GM18868 (cell line): ENCODE data around the gene DLGAP1.

Source experiments
- ATAC-seq: cut with Tn5 transposase; IDR thresholded peaks from one replicate; pipeline ENCODE4 v1.9.1; 2021; ENCODE audit warnings: mild to moderate bottlenecking, moderate library complexity; ENCODE audit not compliant: unreplicated experiment

Gene DLGAP1

GRCh38 chr18:3728704-3729437, 726.2 kb downstream of the DLGAP1 start:
- ATAC-seq: no peak

GRCh38 chr18:3727274-3727673, 727.8 kb downstream of the DLGAP1 start:
- ATAC-seq: no peak

- ATAC-seq: no peak
Measured at GRCh38 chr18:3726238-3726951, 728.7 kb downstream of the DLGAP1 start.

DNA sequence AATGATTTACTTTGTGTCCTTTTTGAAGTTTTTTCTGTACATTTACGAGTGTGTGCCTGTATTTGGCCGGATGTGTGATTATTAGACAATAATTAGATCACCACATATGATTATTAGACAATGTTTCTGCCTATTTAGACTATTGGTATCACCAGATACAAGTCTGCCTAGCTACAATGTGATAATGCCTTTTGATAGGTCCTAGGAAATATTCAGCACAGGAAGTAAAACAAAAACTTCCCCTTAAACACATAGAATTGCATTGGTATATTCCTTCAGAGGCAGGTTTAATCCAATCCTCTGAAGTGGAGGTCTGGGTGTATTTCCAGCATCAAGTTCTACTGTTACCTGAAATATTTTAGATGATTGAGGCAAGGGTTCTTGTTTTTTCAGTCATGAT, 730.0 kb downstream of the DLGAP1 start:
- no peak for ATAC-seq

DNA sequence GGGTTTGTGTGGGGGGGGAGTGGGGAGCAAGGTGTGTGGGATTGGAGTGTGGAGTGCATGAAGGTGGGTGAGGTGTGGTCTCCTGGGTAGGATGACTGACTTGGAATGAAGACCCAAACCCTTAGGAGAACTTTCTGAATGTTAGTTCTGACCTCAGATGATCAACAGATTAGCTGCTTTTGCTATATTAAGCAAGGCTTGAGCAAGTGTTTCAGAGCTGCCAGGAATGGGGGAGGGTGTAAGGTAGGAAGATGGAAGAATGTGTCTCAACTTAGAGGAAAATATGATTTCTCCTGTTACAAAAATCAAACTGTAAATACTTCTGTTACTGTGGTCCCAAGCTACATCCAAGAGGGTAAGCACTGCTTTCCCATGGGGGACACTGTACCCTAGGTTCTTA, 731.6 kb downstream of the DLGAP1 start:
- ATAC-seq: no peak

DNA sequence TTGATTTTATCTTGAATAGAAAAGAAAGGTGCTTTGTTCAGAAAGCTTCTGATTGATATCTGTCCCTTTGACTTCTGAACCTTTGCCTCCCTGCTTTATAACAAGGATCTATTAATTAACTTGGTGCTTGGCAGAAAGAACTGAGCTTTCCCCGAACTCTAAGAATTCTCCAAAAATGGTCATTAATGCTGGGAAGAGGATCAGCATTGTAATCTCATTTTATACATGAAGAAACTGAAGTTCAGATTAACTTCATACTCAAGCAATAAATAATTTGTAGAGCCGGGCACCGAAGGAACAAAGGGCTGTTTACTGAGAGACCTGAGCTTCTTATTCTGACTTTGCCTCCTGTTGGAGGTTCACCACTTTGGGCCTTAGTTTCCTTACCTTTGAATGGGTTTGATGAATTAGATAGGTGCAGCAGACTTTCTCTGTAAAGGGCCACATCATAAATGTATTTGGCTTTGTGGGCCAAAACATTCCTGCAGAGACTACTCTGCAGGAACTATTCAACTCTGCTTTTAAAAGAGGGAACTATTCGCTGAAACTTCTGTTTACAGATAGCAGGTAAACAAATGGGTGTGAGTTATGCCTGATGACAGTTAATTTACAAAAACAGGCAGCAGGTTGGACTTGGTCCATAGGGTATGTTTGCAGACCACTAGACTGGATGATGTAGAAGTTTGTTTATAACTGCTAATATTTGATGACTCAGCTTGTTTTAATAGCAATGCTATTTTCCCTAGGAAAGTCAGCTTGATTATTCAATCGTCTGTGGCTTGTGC, 732.3 kb downstream of the DLGAP1 start:
- no peak for ATAC-seq

DNA sequence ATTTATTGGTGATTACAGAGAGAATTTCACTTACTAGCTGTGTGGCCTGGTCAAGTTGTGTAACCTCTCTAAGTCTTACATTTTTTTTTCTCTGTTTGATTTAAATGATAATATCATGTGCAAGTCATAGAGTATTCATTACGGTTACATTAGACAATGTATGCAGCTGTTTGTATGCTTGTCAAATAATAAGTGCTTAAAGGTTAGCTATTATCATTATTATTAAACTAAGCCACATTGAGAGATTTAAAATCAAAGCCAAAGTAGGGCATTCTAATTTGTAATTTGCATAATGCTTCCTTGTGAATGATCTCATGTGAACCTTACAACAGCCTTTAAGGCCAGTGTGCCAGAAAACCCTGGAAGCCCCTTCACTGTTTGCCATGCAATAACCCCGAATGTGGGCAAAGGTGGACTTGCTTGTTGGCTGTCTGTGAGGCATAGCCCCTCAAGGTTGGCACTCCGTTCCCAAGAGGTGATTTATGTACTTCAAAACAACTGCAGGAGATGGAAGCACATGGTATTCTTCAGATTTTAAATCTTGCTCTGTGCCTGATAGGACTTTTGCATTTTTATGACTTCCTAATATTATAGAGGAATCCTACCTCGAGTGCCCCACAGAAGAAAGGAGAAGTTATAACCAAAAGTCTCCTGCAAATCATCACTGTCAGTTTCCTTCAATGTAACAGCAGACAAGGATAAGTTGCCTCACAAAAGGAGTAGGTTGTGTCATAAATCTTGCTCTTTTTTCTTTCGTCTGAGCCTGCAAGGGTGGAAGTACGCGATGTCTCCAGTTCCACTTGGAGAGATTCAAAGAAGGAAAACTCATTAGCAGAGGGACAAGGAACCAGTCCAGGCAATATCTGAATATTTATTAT, 733.1 kb downstream of the DLGAP1 start:
- ATAC-seq: no peak

- ATAC-seq: no peak
Measured at GRCh38 chr18:3720818-3721545, 734.1 kb downstream of the DLGAP1 start.

- no peak for ATAC-seq
Measured at GRCh38 chr18:3720159-3720558, 734.9 kb downstream of the DLGAP1 start.

- no peak for ATAC-seq
Measured at GRCh38 chr18:3717376-3718025, 737.6 kb downstream of the DLGAP1 start.

DNA sequence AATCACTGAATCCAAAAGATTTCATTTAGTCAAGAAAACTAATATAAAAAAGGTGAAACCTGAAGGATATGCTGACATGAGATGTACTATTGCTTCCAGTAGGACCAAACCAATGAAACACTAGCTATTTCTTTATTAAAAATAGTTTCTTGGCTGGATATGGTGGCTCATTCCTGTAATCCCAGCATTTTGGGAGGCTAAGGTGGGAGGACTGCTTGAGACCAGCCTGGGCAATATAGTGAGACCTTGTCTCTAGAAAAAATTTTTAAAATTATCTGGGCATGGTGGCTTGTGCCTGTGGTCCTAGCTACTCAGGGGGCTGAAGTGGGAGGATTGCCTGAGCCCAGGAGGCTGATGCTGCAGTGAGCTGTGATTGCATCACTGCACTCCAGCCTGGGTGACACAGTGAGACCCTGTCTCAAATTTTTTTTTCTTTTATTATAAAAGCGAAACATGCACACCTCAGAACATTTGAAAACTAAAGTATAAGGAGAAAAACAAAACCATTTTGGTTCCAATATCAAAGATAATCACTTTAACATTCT, 738.9 kb downstream of the DLGAP1 start:
- no peak for ATAC-seq

GRCh38 chr18:3715231-3716080, 739.7 kb downstream of the DLGAP1 start:
- no peak for ATAC-seq

- ATAC-seq: no peak
Measured at GRCh38 chr18:3713708-3714107, 741.4 kb downstream of the DLGAP1 start.

DNA sequence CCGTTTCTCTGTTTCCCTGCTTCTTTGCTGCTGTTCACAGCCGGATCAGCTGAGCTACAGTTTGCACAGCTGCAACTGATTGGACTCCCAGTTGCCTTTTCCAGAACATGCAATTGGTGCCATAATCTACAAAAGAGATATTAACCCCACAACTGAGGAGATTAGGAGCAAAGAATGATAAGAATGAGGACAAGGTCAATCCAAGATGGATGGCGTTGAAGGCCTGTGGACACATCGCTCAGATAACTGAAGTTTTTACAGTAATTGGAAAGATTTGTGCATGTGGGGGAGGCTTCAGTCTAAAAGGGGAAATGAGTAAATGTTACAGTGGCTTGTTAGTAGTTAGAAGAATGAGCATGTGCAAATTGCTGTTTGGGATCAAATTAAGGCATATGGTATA, 741.9 kb downstream of the DLGAP1 start:
- ATAC-seq: no peak

DNA sequence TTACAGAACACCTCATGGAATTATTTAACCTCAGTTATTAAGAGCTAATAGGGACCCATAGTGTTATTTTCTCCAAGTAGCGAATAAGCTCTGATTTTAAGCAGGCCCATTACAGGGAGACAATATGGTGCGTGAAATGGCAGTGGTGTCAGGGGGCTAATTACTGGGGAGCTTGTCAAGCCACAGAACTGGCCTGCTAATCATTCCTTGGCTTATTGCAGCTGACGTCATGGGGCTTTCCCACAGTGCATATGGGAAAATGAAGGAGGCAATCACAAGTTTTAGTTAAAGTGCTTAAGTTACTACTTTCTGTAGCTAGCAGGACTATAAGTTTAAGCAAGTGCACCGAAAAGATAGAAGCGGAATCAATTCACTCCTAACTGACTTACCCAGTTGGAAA, 742.6 kb downstream of the DLGAP1 start:
- no peak for ATAC-seq

- ATAC-seq: no peak
Measured at GRCh38 chr18:3710712-3711301, 744.3 kb downstream of the DLGAP1 start.

DNA sequence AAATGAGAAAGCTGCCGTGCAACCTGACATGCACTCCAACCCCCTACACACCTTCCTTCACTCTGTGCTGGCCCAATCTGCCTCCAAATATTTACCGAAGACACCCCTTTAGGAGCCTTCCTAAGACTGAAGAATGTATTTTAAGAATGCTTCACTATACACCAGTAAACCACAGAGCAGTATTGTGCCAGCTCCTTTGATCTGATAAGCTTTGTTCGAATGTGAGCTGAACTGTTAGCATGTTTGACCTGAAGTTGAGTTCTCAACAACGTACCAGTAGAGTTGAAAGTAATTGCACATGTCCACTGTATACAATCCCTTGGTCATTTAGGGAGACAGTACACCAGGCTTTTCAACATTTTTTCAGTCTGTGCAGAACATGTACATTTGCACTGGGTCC, 745.9 kb downstream of the DLGAP1 start:
- no peak for ATAC-seq
